GM23338 (cell line): ENCODE measurements around the gene IFT43. TPM values are rescaled to one million over a fixed set of nuclear protein-coding genes. Genes with fewer than 3 reads are reported as not detected.

ENCODE experiments used
- CREB1 ChIP-seq: fragments of 250-450 bp; sonication (Bioruptor Pico); IDR thresholded peaks from 2 replicates; pipeline ENCODE4 v1.5.0; 2020; ENCODE audit warnings: low read depth, mild to moderate bottlenecking, moderate library complexity
- CTCF ChIP-seq, 2 experiments: fragments of 200-600 bp in 1 of 2; sonication (generic) in 1 of 2; conservative IDR thresholded peaks; 2 replicates each; pipeline versions ENCODE4 v1.5.1 to v1.6.1; 2016 to 2017; ENCODE audit warnings: antibody characterized with exemption in 2 of 2, low read depth in 2 of 2, mild to moderate bottlenecking in 2 of 2, moderate library complexity in 1 of 2
- ETS1 ChIP-seq: IDR thresholded peaks from 2 replicates; pipeline ENCODE4 v1.6.1; 2016; ENCODE audit warnings: antibody characterized with exemption
- EZH2 ChIP-seq: fragments of 200-600 bp; sonication (generic); IDR thresholded peaks from one replicate; pipeline ENCODE4 v1.8.0; 2017; ENCODE audit warnings: antibody characterized with exemption, mild to moderate bottlenecking, low read depth; ENCODE audit not compliant: unreplicated experiment
- EZH2phosphoT487 ChIP-seq: fragments of 200-600 bp; sonication (generic); IDR thresholded peaks from one replicate; pipeline ENCODE4 v1.8.1; 2018; ENCODE audit warnings: antibody characterized with exemption; ENCODE audit not compliant: unreplicated experiment
- JUNB ChIP-seq: IDR thresholded peaks from one replicate; pipeline ENCODE4 v1.6.1; 2016; ENCODE audit warnings: antibody characterized with exemption; ENCODE audit not compliant: unreplicated experiment
- POLR2AphosphoS5 ChIP-seq: IDR thresholded peaks from 2 replicates; pipeline ENCODE4 v1.6.1; 2016; ENCODE audit warnings: antibody characterized with exemption, low read depth
- STAT1 ChIP-seq: IDR thresholded peaks from one replicate; pipeline ENCODE4 v1.6.1; 2016; ENCODE audit warnings: antibody characterized with exemption; ENCODE audit not compliant: unreplicated experiment
- ZNF114 ChIP-seq: fragments of 250-450 bp; sonication (Bioruptor Pico); IDR thresholded peaks from 2 replicates; pipeline ENCODE4 v1.5.0; 2020; ENCODE audit warnings: mild to moderate bottlenecking, moderate library complexity
- ZNF331 ChIP-seq: fragments of 250-450 bp; sonication (Bioruptor Pico); IDR thresholded peaks from 2 replicates; pipeline ENCODE4 v1.5.0; 2020; ENCODE audit warnings: low read depth, mild to moderate bottlenecking, moderate library complexity
- ZNF462 ChIP-seq: fragments of 250-450 bp; sonication (Bioruptor Pico); IDR thresholded peaks from 2 replicates; pipeline ENCODE4 v1.5.0; 2020; ENCODE audit warnings: mild to moderate bottlenecking, moderate library complexity
- polyA plus RNA-seq: library from polyadenylated mRNA; unstranded; fragments of >200 nt; fragmentation: Nextera tagmentation; extraction: Ambion mirVana; gene quantifications from 2 replicates; pipeline ENCODE4 v1.2.1, GENCODE V29; 2016
- total RNA-seq: library from RNA; depleted of rRNA; stranded (reverse); fragments of >200 nt; shearing (Covaris generic); gene quantifications from 2 replicates; pipeline ENCODE4 v1.2.3, GENCODE V29; 2014

IFT43 gene
- total and polyA plus RNA-seq, 2 experiments from 2014 or later, result 21.5 to 43.1 TPM

- no peak for TF ChIP-seq ZNF462 (CRISPR knock-in tag)
- no peak for TF ChIP-seq EZH2phosphoT487
- TF ChIP-seq ETS1, result no peak
- no peak for TF ChIP-seq ZNF331 (CRISPR knock-in tag)
- TF ChIP-seq EZH2, result no peak
- TF ChIP-seq JUNB, result no peak
- TF ChIP-seq ZNF114, result no peak
- TF ChIP-seq CTCF (conservative IDR thresholded peaks at IDR 0.05; ENCODE audit: low read depth in 2 of 2), result no peak
- TF ChIP-seq STAT1, result no peak
- no peak for TF ChIP-seq CREB1
- TF ChIP-seq POLR2AphosphoS5, result no peak
These were observed 40.8 kb upstream of the IFT43 start (continued) for GRCh38 chr14:75944607-75945241.
